Measurements from ENCODE around the gene TBC1D12.

- no peak for TF ChIP-seq CTCF (IDR thresholded peaks at IDR 0.05)
- TF ChIP-seq POLR2A (IDR thresholded peaks at IDR 0.05), result no peak
- TF ChIP-seq EP300 (IDR thresholded peaks at IDR 0.05), result no peak
These were observed 18.8 kb upstream of the TBC1D12 start for GRCh38 chr10:94383530-94383929.

All from gastroesophageal sphincter (tissue), 3 donors.